GM12878 (cell line): ENCODE data around the gene OR2T2.
"Not testable (repeated sequence)": the region's sequence is repeated elsewhere in the genome, so short reads cannot be mapped to it uniquely, and the experiment has no call there.

Experiments used
- CTCF ChIP-seq, 3 experiments: IDR thresholded peaks in 2 of 3; conservative IDR thresholded peaks in 1 of 3; 2 replicates each; pipeline ENCODE4 v1.5.1; 2011; ENCODE audit warnings: low read depth in 3 of 3, low read length in 3 of 3, mild to moderate bottlenecking in 3 of 3, control low read depth in 2 of 3, moderate library complexity in 2 of 3, inconsistent platforms in 1 of 3, mixed read lengths in 1 of 3; ENCODE audit not compliant: control insufficient read depth in 2 of 3, insufficient read depth in 1 of 3; ENCODE audit errors: extremely low read depth in 1 of 3
- TF ChIP-seq, protein P1 (sequence below): IDR thresholded peaks from 2 replicates; pipeline ENCODE4 v1.6.1; 2012; ENCODE audit warnings: low read depth, low read length, improper control_type of control experiment

GRCh38 chr1:248438668-248439067 is 6.8 kb upstream of the OR2T2 start:
- TF ChIP-seq, protein P1, sequence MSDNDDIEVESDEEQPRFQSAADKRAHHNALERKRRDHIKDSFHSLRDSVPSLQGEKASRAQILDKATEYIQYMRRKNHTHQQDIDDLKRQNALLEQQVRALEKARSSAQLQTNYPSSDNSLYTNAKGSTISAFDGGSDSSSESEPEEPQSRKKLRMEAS = not testable (repeated sequence)
- TF ChIP-seq CTCF (IDR thresholded peaks at IDR 0.05 in 2 of 3, conservative IDR thresholded peaks at IDR 0.05 in 1 of 3; ENCODE audit: control insufficient read depth in 2 of 3, extremely low read depth in 1 of 3, insufficient read depth in 1 of 3, low read depth in 3 of 3, low read length in 3 of 3) = not testable (repeated sequence)
